Measurements from ENCODE around the gene CTSC. TPM values are rescaled to one million over a fixed set of nuclear protein-coding genes. Genes with fewer than 3 reads are reported as not detected.

CTSC gene
- total RNA-seq, 1 experiment from 2014 or later, result 80.2 TPM

DNA sequence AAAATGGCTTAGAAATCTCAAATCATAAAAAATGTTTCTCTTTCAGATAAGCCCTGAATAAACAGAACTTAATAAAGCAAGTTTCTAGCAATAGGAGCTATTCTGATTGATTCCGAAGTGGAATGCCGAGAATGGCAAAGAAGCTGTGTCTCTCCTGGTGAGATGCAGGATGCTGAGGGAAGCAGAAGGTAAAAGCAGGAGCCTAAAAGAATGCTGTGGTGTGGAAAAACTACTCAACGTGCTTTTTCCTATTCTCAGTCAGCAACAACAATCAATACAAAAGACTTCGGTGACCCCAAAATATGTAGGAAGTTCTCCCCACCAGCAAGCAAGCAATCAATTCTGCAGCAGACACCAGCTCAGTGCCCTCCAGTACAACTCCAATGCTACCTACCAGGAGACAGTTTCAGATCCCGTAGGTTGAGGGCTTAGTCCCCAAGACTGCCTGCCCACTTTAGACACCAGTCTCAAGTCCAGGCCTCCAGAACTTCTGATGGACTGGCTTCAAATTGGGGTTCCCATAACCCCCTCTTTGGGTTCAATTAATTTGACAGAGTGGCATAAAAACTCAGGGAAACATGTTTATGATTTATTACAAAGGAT lies 6.6 kb downstream of the CTSC start:
- BruUV-seq (replicated peaks), result no TSS peak
- intact Hi-C loops (cut with micrococcal nuclease; ENCODE audit: unreplicated experiment) (loop anchor here (2.0 kb wide), 1 partner anchor 20 kb away; no protein-coding TSS in a partner anchor), in situ Hi-C loops (cut with HindIII; ENCODE audit: low pct_unique_long_range_greater_than_20kb, low sequenced_read_pairs) (no loop called here)
- TF ChIP-seq, protein P1, sequence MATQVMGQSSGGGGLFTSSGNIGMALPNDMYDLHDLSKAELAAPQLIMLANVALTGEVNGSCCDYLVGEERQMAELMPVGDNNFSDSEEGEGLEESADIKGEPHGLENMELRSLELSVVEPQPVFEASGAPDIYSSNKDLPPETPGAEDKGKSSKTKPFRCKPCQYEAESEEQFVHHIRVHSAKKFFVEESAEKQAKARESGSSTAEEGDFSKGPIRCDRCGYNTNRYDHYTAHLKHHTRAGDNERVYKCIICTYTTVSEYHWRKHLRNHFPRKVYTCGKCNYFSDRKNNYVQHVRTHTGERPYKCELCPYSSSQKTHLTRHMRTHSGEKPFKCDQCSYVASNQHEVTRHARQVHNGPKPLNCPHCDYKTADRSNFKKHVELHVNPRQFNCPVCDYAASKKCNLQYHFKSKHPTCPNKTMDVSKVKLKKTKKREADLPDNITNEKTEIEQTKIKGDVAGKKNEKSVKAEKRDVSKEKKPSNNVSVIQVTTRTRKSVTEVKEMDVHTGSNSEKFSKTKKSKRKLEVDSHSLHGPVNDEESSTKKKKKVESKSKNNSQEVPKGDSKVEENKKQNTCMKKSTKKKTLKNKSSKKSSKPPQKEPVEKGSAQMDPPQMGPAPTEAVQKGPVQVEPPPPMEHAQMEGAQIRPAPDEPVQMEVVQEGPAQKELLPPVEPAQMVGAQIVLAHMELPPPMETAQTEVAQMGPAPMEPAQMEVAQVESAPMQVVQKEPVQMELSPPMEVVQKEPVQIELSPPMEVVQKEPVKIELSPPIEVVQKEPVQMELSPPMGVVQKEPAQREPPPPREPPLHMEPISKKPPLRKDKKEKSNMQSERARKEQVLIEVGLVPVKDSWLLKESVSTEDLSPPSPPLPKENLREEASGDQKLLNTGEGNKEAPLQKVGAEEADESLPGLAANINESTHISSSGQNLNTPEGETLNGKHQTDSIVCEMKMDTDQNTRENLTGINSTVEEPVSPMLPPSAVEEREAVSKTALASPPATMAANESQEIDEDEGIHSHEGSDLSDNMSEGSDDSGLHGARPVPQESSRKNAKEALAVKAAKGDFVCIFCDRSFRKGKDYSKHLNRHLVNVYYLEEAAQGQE (IDR thresholded peaks at IDR 0.05; ENCODE audit: insufficient read depth in 1 of 2, low read depth in 2 of 2, low read length in 1 of 2), result no peak
- TF ChIP-seq, protein P2, sequence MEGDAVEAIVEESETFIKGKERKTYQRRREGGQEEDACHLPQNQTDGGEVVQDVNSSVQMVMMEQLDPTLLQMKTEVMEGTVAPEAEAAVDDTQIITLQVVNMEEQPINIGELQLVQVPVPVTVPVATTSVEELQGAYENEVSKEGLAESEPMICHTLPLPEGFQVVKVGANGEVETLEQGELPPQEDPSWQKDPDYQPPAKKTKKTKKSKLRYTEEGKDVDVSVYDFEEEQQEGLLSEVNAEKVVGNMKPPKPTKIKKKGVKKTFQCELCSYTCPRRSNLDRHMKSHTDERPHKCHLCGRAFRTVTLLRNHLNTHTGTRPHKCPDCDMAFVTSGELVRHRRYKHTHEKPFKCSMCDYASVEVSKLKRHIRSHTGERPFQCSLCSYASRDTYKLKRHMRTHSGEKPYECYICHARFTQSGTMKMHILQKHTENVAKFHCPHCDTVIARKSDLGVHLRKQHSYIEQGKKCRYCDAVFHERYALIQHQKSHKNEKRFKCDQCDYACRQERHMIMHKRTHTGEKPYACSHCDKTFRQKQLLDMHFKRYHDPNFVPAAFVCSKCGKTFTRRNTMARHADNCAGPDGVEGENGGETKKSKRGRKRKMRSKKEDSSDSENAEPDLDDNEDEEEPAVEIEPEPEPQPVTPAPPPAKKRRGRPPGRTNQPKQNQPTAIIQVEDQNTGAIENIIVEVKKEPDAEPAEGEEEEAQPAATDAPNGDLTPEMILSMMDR (IDR thresholded peaks at IDR 0.05), result no peak
- no peak for TF ChIP-seq SIN3A (IDR thresholded peaks at IDR 0.05; ENCODE audit: borderline replicate concordance, insufficient read depth, low read depth, low read length)
- TF ChIP-seq POLR2AphosphoS5 (IDR thresholded peaks at IDR 0.05; ENCODE audit: low read depth, low read length), result no peak
- no peak for TF ChIP-seq TCF7L2 (IDR thresholded peaks at IDR 0.05; ENCODE audit: low read depth, low read length)
- H3K4me1 ChIP-seq (ENCODE audit: control insufficient read depth, insufficient read depth, low read length), result peaks cover 3% of the 10 kb centered on the region; the same call in 1 of the 2 replicates
- H3K9me3 ChIP-seq (ENCODE audit: control insufficient read depth, insufficient read depth, low read depth, low read length), result no peaks in the 10 kb centered on the region
- no peak overlapping the region for H3K4me3 ChIP-seq (ENCODE audit: low read depth in 2 of 2, low read length in 2 of 2)
- H3K27me3 ChIP-seq (ENCODE audit: control insufficient read depth, insufficient read depth, low read length), result no peaks in the 10 kb centered on the region
- ATAC-seq (no peak), DNase-seq (ENCODE audit: low read depth, low spot score) (no peak)
- CTCF ChIA-PET, result no interaction called here
- H3K36me3 ChIP-seq (ENCODE audit: control insufficient read depth, insufficient read depth, low read length), result peaks cover 2% of the 10 kb centered on the region; the same call in 1 of the 2 replicates
- POLR2A ChIA-PET, result no interaction called here
- H3K27ac ChIP-seq (ENCODE audit: low read length), result no peak overlapping the region

DNA sequence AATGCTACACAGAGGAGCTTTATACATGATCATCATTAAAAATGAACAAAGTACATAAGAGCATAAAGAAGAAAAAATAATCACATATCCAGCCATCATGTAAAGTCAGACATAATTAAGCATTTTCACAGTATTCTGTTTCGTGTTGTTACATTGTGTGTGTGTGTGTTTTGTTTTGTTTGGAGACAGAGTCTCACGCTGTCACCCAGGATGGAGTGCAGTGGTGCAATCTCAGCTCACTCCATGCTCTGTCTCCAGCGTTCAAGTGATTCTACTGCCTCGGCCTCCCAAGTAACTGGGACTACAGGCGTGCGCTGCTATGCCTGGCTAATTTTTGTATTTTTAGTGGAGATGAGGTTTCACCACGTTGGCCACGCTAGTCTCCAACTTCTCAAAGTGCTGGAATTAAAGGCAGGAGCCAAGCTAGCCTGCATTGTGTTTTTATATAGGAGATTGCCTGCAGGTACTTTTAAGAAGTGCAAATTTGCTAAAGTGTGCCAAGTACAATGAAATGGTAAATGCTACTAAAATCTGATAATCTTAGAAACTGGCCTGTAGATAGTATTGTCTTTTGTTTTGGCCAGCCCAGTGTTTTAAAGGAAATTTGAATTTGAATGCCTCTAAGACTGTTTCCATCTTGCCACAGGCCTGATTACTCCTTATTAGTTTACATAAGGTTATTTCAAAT lies 7.8 kb downstream of the CTSC start:
- ATAC-seq (no peak), DNase-seq (ENCODE audit: low read depth, low spot score) (no peak)
- POLR2A ChIA-PET, result interaction anchor here (0.6 kb wide), 1 partner anchor 144 kb away, joined by 3 read pairs; no protein-coding TSS in a partner anchor
- H3K9me3 ChIP-seq (ENCODE audit: control insufficient read depth, insufficient read depth, low read depth, low read length), result no peaks in the 10 kb centered on the region
- H3K4me1 ChIP-seq (ENCODE audit: control insufficient read depth, insufficient read depth, low read length), result no peaks in the 10 kb centered on the region
- intact Hi-C loops (cut with micrococcal nuclease; ENCODE audit: unreplicated experiment), result loop anchor here (2.0 to 5.0 kb wide), 2 partner anchors 19 to 358 kb away; no protein-coding TSS in a partner anchor
- TF ChIP-seq POLR2AphosphoS5 (IDR thresholded peaks at IDR 0.05; ENCODE audit: low read depth, low read length) (no peak), SIN3A (IDR thresholded peaks at IDR 0.05; ENCODE audit: borderline replicate concordance, insufficient read depth, low read depth, low read length) (no peak), TCF7L2 (IDR thresholded peaks at IDR 0.05; ENCODE audit: low read depth, low read length) (no peak)
- TF ChIP-seq, protein P1 (IDR thresholded peaks at IDR 0.05; ENCODE audit: insufficient read depth in 1 of 2, low read depth in 2 of 2, low read length in 1 of 2), result no peak
- TF ChIP-seq, protein P2 (IDR thresholded peaks at IDR 0.05), result no peak
- H3K27me3 ChIP-seq (ENCODE audit: control insufficient read depth, insufficient read depth, low read length), result no peaks in the 10 kb centered on the region
- in situ Hi-C loops (cut with HindIII; ENCODE audit: low pct_unique_long_range_greater_than_20kb, low sequenced_read_pairs), result no loop called here
- H3K27ac ChIP-seq (ENCODE audit: low read length), result no peak overlapping the region
- H3K36me3 ChIP-seq (ENCODE audit: control insufficient read depth, insufficient read depth, low read length), result peaks cover 2% of the 10 kb centered on the region; the same call in 1 of the 2 replicates
- no peak overlapping the region for H3K4me3 ChIP-seq (ENCODE audit: low read depth in 2 of 2, low read length in 2 of 2)
- CTCF ChIA-PET, result interaction anchor here (0.6 kb wide), 1 partner anchor 649 kb away, joined by 5 read pairs; no protein-coding TSS in a partner anchor
- no TSS peak for BruUV-seq (replicated peaks)
